GM19455 (cell line): Measurements from ENCODE around the gene GNG8.
A peak's percentile ranks its signal among the peaks of the same experiment; 100 is the strongest.

ENCODE experiments used
- ATAC-seq: cut with Tn5 transposase; IDR thresholded peaks from one replicate; pipeline ENCODE4 v1.9.1; 2021; ENCODE audit not compliant: unreplicated experiment

GNG8 gene

GRCh38 chr19:46635920-46636761, at the start of gene GNG8:
Gene GNG8 (minus strand): TSS chr19:46636202. CDS start chr19:46634682, 1,520 bp downstream.
- no peak for ATAC-seq

- no peak for ATAC-seq
Observed at GRCh38 chr19:46685189-46685588, 49.2 kb upstream of the GNG8 start.

GRCh38 chr19:46678110-46678732, 42.2 kb upstream of the GNG8 start:
- no peak for ATAC-seq

- ATAC-seq, result no peak
Observed at GRCh38 chr19:46674416-46675178, 38.6 kb upstream of the GNG8 start.

GRCh38 chr19:46670813-46671212, 34.8 kb upstream of the GNG8 start:
- ATAC-seq, result no peak

- ATAC-seq, result no peak
Observed at GRCh38 chr19:46668662-46669061, 32.7 kb upstream of the GNG8 start.

- ATAC-seq, result no peak
Observed at GRCh38 chr19:46665072-46665471, 29.1 kb upstream of the GNG8 start.

- ATAC-seq, result no peak
Observed at GRCh38 chr19:46661735-46662592, 26.0 kb upstream of the GNG8 start.

GRCh38 chr19:46661020-46661731, 25.2 kb upstream of the GNG8 start, which contains the start of gene DACT3:
Gene DACT3 (minus strand): TSS chr19:46661182. CDS start chr19:46661064, 118 bp downstream.
- ATAC-seq, result peak; percentile 91

GRCh38 chr19:46660551-46661019, 24.6 kb upstream of the GNG8 start:
- ATAC-seq, result peak; percentile 8

- ATAC-seq, result no peak
Observed at GRCh38 chr19:46660008-46660517, 24.1 kb upstream of the GNG8 start.

- ATAC-seq, result no peak
Observed at GRCh38 chr19:46659151-46660007, 23.4 kb upstream of the GNG8 start.

- no peak for ATAC-seq
Observed at GRCh38 chr19:46656541-46656940, 20.5 kb upstream of the GNG8 start.

- ATAC-seq, result no peak
Observed at GRCh38 chr19:46654621-46655152, 18.7 kb upstream of the GNG8 start.

GRCh38 chr19:46650445-46650844, 14.4 kb upstream of the GNG8 start:
- no peak for ATAC-seq

GRCh38 chr19:46648961-46649960, 13.3 kb upstream of the GNG8 start:
- ATAC-seq, result no peak
